Endodermal cell (in vitro differentiated cells): ENCODE measurements around the gene CNNM4. TPM values are rescaled to one million over a fixed set of nuclear protein-coding genes. Genes with fewer than 3 reads are reported as not detected.

Experiments
- DNase-seq: peaks from one replicate; pipeline ENCODE4 v3.0.0-alpha.2; 2017
- H3K27ac ChIP-seq: 2 replicates; pipeline ENCODE4 v1.5.1; 2013; ENCODE audit warnings: mild to moderate bottlenecking, low read depth, low read length, moderate library complexity
- H3K27me3 ChIP-seq: 2 replicates; pipeline ENCODE4 v1.6.1; 2013; ENCODE audit warnings: mild to moderate bottlenecking, low read length, moderate library complexity; ENCODE audit not compliant: insufficient read depth, control insufficient read depth, poor library complexity, severe bottlenecking
- H3K36me3 ChIP-seq: 2 replicates; pipeline ENCODE4 v1.7.0; 2013; ENCODE audit warnings: mild to moderate bottlenecking, low read length, moderate library complexity; ENCODE audit not compliant: control insufficient read depth, insufficient read depth
- H3K4me1 ChIP-seq: one replicate; pipeline ENCODE4 v1.7.0; 2013; ENCODE audit warnings: low read length; ENCODE audit not compliant: control insufficient read depth, insufficient read depth
- H3K4me3 ChIP-seq: 2 replicates; pipeline ENCODE4 v1.5.1; 2013; ENCODE audit warnings: mild to moderate bottlenecking, low read length, moderate library complexity
- H3K9ac ChIP-seq: 2 replicates; pipeline ENCODE4 v1.6.1; 2013; ENCODE audit warnings: mild to moderate bottlenecking, low read length, moderate library complexity; ENCODE audit not compliant: poor library complexity, severe bottlenecking; ENCODE audit errors: extremely low read depth
- H3K9me3 ChIP-seq: 2 replicates; pipeline ENCODE4 v1.6.1; 2013; ENCODE audit warnings: mild to moderate bottlenecking, low read length, moderate library complexity; ENCODE audit not compliant: control insufficient read depth
- H3K27ac Mint-ChIP-seq: 2 replicates; pipeline ENCODE4 v1.8.0; 2020; ENCODE audit warnings: mixed read lengths
- H3K27me3 Mint-ChIP-seq: 2 replicates; pipeline ENCODE4 v1.8.0; 2021; ENCODE audit warnings: mild to moderate bottlenecking, mixed read lengths; ENCODE audit not compliant: insufficient read depth
- H3K36me3 Mint-ChIP-seq: 2 replicates; pipeline ENCODE4 v1.8.0; 2020; ENCODE audit warnings: low read depth, mixed read lengths
- H3K4me1 Mint-ChIP-seq: 2 replicates; pipeline ENCODE4 v1.8.0; 2020; ENCODE audit warnings: mixed read lengths
- H3K4me3 Mint-ChIP-seq: 2 replicates; pipeline ENCODE4 v1.8.0; 2020; ENCODE audit warnings: mild to moderate bottlenecking, moderate library complexity, mixed read lengths
- H3K9me3 Mint-ChIP-seq: 2 replicates; pipeline ENCODE4 v1.8.0; 2020; ENCODE audit warnings: mild to moderate bottlenecking, mixed read lengths
- CTCF ChIP-seq: fragments of 200-600 bp; sonication (generic); conservative IDR thresholded peaks from 2 replicates; pipeline ENCODE4 v1.5.0; 2021; ENCODE audit warnings: antibody characterized with exemption, mild to moderate bottlenecking
- WGBS, 2 experiments: methylation state at CpG; one replicate each; pipeline versions ENCODE4 v1.1.5 to v1.1.7; 2013; ENCODE audit warnings: missing lambda C conversion rate in 2 of 2, mixed read lengths in 1 of 2; ENCODE audit not compliant: insufficient coverage in 1 of 2, insufficient read length in 1 of 2; 5-methylcytosine and 5-hydroxymethylcytosine counted together
- total RNA-seq, 2 donors: library from RNA; stranded (reverse); fragmentation: NEBNext Ultra II Directional in 1 of 2; extraction: Animal tissue kit (Norgen Biotek cat#: 25700) in 1 of 2; gene quantifications; 2 replicates in 1 of 2; 3 replicates in 1 of 2; pipeline ENCODE4 v1.2.1, GENCODE V29; 2021

The CNNM4 gene
- total RNA-seq, 2 donors from 2014 or later: 22.3 to 27.5 TPM

- H3K9ac ChIP-seq: no peak overlapping the region
- no peaks in the 10 kb centered on the region for H3K36me3 ChIP-seq
- no peak overlapping the region for H3K4me3 ChIP-seq
- H3K36me3 Mint-ChIP-seq: no peaks in the 10 kb centered on the region
- H3K9me3 ChIP-seq: no peaks in the 10 kb centered on the region
- H3K27ac Mint-ChIP-seq: no peak overlapping the region
- H3K9me3 Mint-ChIP-seq: no peaks in the 10 kb centered on the region
- peaks cover 3% of the 10 kb centered on the region for H3K27me3 Mint-ChIP-seq
- no peak for DNase-seq
- no peak overlapping the region for H3K4me3 Mint-ChIP-seq
- no peaks in the 10 kb centered on the region for H3K4me1 Mint-ChIP-seq
- no peaks in the 10 kb centered on the region for H3K4me1 ChIP-seq
- 88 to 93% methylated on average over 6 to 9 of the region's 9 CpGs for WGBS, 2 experiments
- H3K27me3 ChIP-seq: no peaks in the 10 kb centered on the region
- no peak overlapping the region for H3K27ac ChIP-seq
- no peak for TF ChIP-seq CTCF
Measured at GRCh38 chr2:96751800-96752199, 8.9 kb upstream of the CNNM4 start.

- H3K9me3 ChIP-seq: no peaks in the 10 kb centered on the region
- Mint-ChIP-seq H3K27ac (no peak overlapping the region), H3K4me3 (no peak overlapping the region), H3K27me3 (peaks cover 3% of the 10 kb centered on the region), H3K36me3 (no peaks in the 10 kb centered on the region), H3K9me3 (no peaks in the 10 kb centered on the region), H3K4me1 (no peaks in the 10 kb centered on the region)
- no peaks in the 10 kb centered on the region for H3K36me3 ChIP-seq
- DNase-seq: no peak
- no peak overlapping the region for H3K9ac ChIP-seq
- TF ChIP-seq CTCF: no peak
- H3K27me3 ChIP-seq: no peaks in the 10 kb centered on the region
- H3K4me3 ChIP-seq: no peak overlapping the region
- H3K27ac ChIP-seq: no peak overlapping the region
- H3K4me1 ChIP-seq: no peaks in the 10 kb centered on the region
- WGBS, 2 experiments: 85% methylated on average over 6 to 7 of the region's 7 CpGs
Measured at GRCh38 chr2:96753661-96754282, 6.9 kb upstream of the CNNM4 start.

GRCh38 chr2:96754317-96754716 lies 6.4 kb upstream of the CNNM4 start:
- DNase-seq: no peak
- Histone ChIP-seq H3K36me3 (no peaks in the 10 kb centered on the region), H3K27ac (no peak overlapping the region), H3K4me1 (no peaks in the 10 kb centered on the region), H3K27me3 (no peaks in the 10 kb centered on the region), H3K9me3 (no peaks in the 10 kb centered on the region), H3K9ac (no peak overlapping the region), H3K4me3 (no peak overlapping the region)
- H3K9me3 Mint-ChIP-seq: no peaks in the 10 kb centered on the region
- H3K36me3 Mint-ChIP-seq: no peaks in the 10 kb centered on the region
- no peak for TF ChIP-seq CTCF
- no peak overlapping the region for H3K27ac Mint-ChIP-seq
- peaks cover 3% of the 10 kb centered on the region for H3K27me3 Mint-ChIP-seq
- peaks cover 4% of the 10 kb centered on the region for H3K4me1 Mint-ChIP-seq
- H3K4me3 Mint-ChIP-seq: no peak overlapping the region
